CD4-positive, alpha-beta T cell treated with Interferon gamma for 1 hour (primary cell): ENCODE data around the gene CLMP.
"Not testable (repeated sequence)": the region's sequence is repeated elsewhere in the genome, so short reads cannot be mapped to it uniquely, and the experiment has no call there.

Experiments used
- DNase-seq: peaks from one replicate; pipeline ENCODE4 v3.0.0-alpha.2; 2020

The CLMP gene

GRCh38 chr11:123217897-123218296 is 22.8 kb upstream of the CLMP start:
- no peak for DNase-seq

- DNase-seq: no peak
Measured at GRCh38 chr11:123216249-123216648, 21.2 kb upstream of the CLMP start.

- no peak for DNase-seq
Measured at GRCh38 chr11:123214940-123215339, 19.9 kb upstream of the CLMP start.

GRCh38 chr11:123214396-123214795 is 19.3 kb upstream of the CLMP start:
- DNase-seq: no peak

GRCh38 chr11:123213307-123213771 is 18.3 kb upstream of the CLMP start:
- no peak for DNase-seq

GRCh38 chr11:123212406-123212805 is 17.4 kb upstream of the CLMP start:
- DNase-seq: no peak

GRCh38 chr11:123211981-123212380 is 16.9 kb upstream of the CLMP start:
- no peak for DNase-seq

GRCh38 chr11:123211149-123211852 is 16.3 kb upstream of the CLMP start:
- DNase-seq: no peak

- no peak for DNase-seq
Measured at GRCh38 chr11:123209591-123209990, 14.5 kb upstream of the CLMP start.

- DNase-seq: no peak
Measured at GRCh38 chr11:123206791-123207434, 11.9 kb upstream of the CLMP start.

GRCh38 chr11:123206055-123206454 is 11.0 kb upstream of the CLMP start:
- DNase-seq: not testable (repeated sequence)

- no peak for DNase-seq
Measured at GRCh38 chr11:123203934-123204333, 8.9 kb upstream of the CLMP start.

- no peak for DNase-seq
Measured at GRCh38 chr11:123203471-123203870, 8.4 kb upstream of the CLMP start.

- DNase-seq: no peak
Measured at GRCh38 chr11:123202155-123203151, 7.4 kb upstream of the CLMP start.

- no peak for DNase-seq
Measured at GRCh38 chr11:123200264-123200663, 5.2 kb upstream of the CLMP start.

GRCh38 chr11:123197711-123198110 is 2.7 kb upstream of the CLMP start:
- no peak for DNase-seq

GRCh38 chr11:123196060-123196714 is 1.1 kb upstream of the CLMP start:
- DNase-seq: no peak

GRCh38 chr11:123194337-123195187 is 486 bp downstream of the CLMP start:
- DNase-seq: no peak

- no peak for DNase-seq
Measured at GRCh38 chr11:123193742-123194141, 1.3 kb downstream of the CLMP start.

GRCh38 chr11:123191939-123192338 is 3.1 kb downstream of the CLMP start:
- no peak for DNase-seq

GRCh38 chr11:123190518-123190917 is 4.5 kb downstream of the CLMP start:
- DNase-seq: no peak
